Measurements from ENCODE around the gene SEMA4D. TPM values are rescaled to one million over a fixed set of nuclear protein-coding genes. Genes with fewer than 3 reads are reported as not detected.

Gene SEMA4D
- total RNA-seq, 1 donor from 2014 or later, result 13.5 TPM

DNA sequence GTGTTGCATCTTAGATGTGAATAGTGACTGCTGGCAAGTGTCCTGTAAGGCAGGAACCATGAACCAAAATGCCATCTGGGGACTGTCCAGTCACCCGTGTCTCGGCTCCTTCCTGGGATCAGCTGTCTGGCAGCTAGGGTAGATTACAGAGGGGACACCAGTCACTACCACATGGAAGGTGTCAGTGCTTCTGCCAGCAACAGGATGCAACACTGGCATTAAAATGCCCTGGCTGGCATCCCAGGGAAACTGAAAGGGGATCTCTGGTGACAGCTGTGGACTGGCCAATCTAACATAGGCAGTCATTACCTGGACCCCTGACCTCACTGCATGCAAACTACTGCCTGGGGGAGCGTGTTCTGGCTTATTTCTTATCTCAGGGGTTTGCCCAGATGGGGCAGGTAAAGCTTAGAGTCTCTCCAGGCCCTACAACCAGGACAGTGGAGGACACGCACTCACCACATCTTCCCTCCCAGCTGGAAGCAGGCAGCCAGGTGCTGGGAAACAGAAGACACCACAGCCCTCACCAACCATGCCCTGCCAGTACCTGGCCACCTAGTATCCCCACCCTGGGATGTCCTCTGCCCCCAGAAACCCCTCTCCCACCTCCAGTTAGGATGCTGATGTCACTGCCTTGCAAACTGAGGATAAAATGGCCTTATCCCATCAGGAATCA, 83.8 kb downstream of the SEMA4D start:
- no peaks in the 10 kb centered on the region for H3K4me1 ChIP-seq
- intact Hi-C loops (cut with DNase I), result loop anchor here (10.0 kb wide), 1 partner anchor 131 kb away; no protein-coding TSS in a partner anchor
- DNase-seq (ENCODE audit: low spot score in 2 of 2), result no peak

DNA sequence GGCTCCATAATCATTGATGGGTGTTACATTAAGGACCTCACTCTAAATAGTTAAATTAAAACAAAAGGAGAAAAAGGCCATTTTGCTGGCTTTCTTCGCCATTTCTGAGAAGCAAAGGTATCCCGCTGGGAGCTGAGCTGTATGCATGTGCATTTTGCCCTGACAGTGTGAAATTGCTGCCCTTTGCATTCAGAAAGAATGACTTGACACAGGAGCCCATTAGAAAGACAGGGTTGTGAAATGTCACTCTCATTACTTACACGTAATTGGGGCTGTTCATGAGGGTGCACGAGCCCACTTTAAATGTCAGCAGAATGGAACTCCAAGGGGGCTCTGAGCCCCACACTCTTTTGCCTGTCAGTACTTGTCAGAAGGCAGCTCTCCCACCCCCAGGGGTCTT, 85.0 kb downstream of the SEMA4D start:
- Histone ChIP-seq H3K27ac (no peak overlapping the region), H3K4me3 (no peak overlapping the region), H3K36me3 (no peaks in the 10 kb centered on the region), H3K9me3 (no peaks in the 10 kb centered on the region), H3K27me3 (no peaks in the 10 kb centered on the region), H3K4me1 (no peaks in the 10 kb centered on the region)
- intact Hi-C loops (cut with DNase I), result loop anchor here (10.0 kb wide), 1 partner anchor 132 kb away; no protein-coding TSS in a partner anchor
- DNase-seq (ENCODE audit: low spot score in 2 of 2), result no peak
- TF ChIP-seq, protein P1, sequence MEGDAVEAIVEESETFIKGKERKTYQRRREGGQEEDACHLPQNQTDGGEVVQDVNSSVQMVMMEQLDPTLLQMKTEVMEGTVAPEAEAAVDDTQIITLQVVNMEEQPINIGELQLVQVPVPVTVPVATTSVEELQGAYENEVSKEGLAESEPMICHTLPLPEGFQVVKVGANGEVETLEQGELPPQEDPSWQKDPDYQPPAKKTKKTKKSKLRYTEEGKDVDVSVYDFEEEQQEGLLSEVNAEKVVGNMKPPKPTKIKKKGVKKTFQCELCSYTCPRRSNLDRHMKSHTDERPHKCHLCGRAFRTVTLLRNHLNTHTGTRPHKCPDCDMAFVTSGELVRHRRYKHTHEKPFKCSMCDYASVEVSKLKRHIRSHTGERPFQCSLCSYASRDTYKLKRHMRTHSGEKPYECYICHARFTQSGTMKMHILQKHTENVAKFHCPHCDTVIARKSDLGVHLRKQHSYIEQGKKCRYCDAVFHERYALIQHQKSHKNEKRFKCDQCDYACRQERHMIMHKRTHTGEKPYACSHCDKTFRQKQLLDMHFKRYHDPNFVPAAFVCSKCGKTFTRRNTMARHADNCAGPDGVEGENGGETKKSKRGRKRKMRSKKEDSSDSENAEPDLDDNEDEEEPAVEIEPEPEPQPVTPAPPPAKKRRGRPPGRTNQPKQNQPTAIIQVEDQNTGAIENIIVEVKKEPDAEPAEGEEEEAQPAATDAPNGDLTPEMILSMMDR (IDR thresholded peaks at IDR 0.05), result no peak

More for the DNA sequence above, 83.8 kb downstream of the SEMA4D start:
- Histone ChIP-seq H3K27ac (no peak overlapping the region), H3K9me3 (no peaks in the 10 kb centered on the region), H3K36me3 (no peaks in the 10 kb centered on the region), H3K4me3 (no peak overlapping the region), H3K27me3 (no peaks in the 10 kb centered on the region)
- TF ChIP-seq, protein P1 (IDR thresholded peaks at IDR 0.05), result no peak

DNA sequence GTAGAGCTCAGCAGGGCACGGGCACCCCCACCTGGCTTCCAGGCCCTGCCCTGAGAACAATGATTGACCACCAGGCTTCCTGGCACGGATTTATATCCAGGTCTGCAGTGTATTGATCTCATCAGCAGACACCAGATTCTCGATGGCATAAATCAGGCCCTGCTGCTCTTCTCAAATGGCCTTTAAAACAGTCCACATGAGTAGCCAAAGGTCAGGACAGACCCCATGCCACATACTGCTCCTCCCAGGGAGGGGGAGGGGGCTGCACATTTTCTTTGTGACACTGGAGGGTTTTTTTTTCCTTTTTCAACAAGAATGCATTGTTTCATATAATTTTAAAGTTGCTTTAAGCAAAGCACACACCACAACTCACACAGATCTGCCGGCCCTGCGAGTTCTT, 85.4 kb downstream of the SEMA4D start:
- intact Hi-C loops (cut with DNase I), result loop anchor here (10.0 kb wide), 1 partner anchor 132 kb away; no protein-coding TSS in a partner anchor
- no peak for DNase-seq (ENCODE audit: low spot score in 2 of 2)
- no peaks in the 10 kb centered on the region for H3K9me3 ChIP-seq
- H3K36me3 ChIP-seq, result no peaks in the 10 kb centered on the region
- TF ChIP-seq, protein P1 (IDR thresholded peaks at IDR 0.05), result no peak
- H3K27ac ChIP-seq, result no peak overlapping the region
- no peak overlapping the region for H3K4me3 ChIP-seq
- no peaks in the 10 kb centered on the region for H3K27me3 ChIP-seq
- H3K4me1 ChIP-seq, result no peaks in the 10 kb centered on the region

DNA sequence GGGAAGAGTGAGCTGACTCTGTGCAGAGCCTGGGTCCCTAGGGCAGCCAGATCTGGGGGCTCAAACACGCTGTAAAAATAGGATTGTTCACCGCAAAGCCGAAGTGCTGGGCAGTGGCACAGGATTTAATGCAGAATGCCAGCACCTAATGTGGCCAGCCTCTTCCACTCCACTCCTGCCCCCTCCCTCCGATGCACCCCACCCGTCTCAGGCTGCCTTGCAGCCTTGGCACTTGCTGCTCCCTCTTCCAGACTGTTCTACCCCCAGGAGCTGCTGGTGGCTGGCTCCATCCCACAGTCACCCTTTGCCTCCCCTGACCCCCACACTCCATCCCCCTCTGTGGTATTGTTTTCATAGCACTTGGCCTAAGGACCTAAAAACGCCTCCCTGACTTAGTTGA, 86.2 kb downstream of the SEMA4D start:
- DNase-seq (ENCODE audit: low spot score in 2 of 2), result no peak
- Histone ChIP-seq H3K27ac (no peak overlapping the region), H3K9me3 (peaks cover 0 to 5% of the 10 kb centered on the region in 2 donors), H3K4me1 (no peaks in the 10 kb centered on the region), H3K4me3 (no peak overlapping the region), H3K36me3 (no peaks in the 10 kb centered on the region), H3K27me3 (no peaks in the 10 kb centered on the region)
- TF ChIP-seq, protein P1 (IDR thresholded peaks at IDR 0.05), result no peak
- intact Hi-C loops (cut with DNase I), result loop anchor here (10.0 kb wide), 1 partner anchor 133 kb away; no protein-coding TSS in a partner anchor

DNA sequence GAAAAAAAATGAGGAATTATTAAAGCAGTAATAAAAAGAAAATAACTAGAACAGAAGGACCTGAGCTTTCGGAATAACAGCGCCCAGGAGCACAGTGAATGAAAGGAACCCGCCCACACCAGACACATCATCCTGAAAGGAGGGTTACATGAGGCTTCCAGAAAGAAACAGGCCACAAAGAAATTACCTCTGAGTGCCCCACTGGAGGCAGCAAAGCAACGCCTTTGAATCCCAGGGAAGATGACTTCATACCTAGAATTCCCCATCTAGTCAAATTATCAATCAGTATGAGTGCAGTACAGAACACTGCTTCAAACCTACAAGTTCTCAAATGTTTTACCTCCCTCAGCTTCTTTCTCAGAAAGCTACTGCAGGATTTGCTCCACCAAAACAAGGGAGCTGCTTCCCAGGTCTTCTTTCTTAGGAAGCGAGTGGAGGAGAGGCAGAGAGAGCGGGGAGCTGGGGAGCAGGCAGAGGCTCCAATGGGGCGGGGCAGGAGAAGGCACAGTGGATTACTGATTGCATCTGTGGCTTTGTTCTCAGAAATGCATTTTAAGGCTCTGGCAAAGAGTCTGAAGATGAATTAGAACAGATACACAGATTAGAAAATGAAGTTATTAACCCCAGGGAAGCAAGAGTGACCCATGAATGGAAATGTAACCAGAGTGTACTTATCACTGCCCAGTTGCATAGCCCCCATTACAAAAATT, 87.1 kb downstream of the SEMA4D start:
- H3K36me3 ChIP-seq, result no peaks in the 10 kb centered on the region
- no peak overlapping the region for H3K4me3 ChIP-seq
- H3K9me3 ChIP-seq, result peaks cover 0 to 5% of the 10 kb centered on the region in 2 donors
- intact Hi-C loops (cut with DNase I), result loop anchor here (10.0 kb wide), 1 partner anchor 134 kb away; no protein-coding TSS in a partner anchor
- no peak for DNase-seq (ENCODE audit: low spot score in 2 of 2)
- TF ChIP-seq, protein P1 (IDR thresholded peaks at IDR 0.05), result no peak
- H3K4me1 ChIP-seq, result no peaks in the 10 kb centered on the region
- no peaks in the 10 kb centered on the region for H3K27me3 ChIP-seq
- no peak overlapping the region for H3K27ac ChIP-seq

Data from ascending aorta (tissue), 2 donors.